ENCODE results near the gene SH2B3.

Gene SH2B3

DNA sequence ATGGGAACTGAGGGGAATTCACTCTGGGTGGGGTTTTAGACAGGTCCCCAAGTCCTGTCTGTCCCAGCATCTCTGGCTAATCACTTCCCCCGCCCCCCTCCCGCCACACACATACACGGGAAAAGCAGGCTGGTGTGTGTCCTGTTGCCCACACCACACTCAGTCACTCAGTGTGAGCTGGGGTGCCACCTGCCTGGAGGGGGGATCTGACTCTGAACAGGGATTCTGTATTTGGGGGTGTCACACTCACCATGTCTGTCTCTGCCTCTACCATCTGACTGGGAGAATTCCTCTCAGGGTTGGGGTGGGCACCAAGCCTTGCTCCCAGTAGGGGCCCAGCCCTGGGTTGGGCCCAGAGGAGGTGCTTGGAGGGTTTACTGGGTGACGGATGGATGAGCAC is 31.1 kb downstream of the SH2B3 start:
- TF ChIP-seq, protein P1, sequence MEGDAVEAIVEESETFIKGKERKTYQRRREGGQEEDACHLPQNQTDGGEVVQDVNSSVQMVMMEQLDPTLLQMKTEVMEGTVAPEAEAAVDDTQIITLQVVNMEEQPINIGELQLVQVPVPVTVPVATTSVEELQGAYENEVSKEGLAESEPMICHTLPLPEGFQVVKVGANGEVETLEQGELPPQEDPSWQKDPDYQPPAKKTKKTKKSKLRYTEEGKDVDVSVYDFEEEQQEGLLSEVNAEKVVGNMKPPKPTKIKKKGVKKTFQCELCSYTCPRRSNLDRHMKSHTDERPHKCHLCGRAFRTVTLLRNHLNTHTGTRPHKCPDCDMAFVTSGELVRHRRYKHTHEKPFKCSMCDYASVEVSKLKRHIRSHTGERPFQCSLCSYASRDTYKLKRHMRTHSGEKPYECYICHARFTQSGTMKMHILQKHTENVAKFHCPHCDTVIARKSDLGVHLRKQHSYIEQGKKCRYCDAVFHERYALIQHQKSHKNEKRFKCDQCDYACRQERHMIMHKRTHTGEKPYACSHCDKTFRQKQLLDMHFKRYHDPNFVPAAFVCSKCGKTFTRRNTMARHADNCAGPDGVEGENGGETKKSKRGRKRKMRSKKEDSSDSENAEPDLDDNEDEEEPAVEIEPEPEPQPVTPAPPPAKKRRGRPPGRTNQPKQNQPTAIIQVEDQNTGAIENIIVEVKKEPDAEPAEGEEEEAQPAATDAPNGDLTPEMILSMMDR (IDR thresholded peaks at IDR 0.05; ENCODE audit: insufficient read depth, low read length, poor library complexity, severe bottlenecking) = no peak
- TF ChIP-seq EZH2phosphoT487 (conservative IDR thresholded peaks at IDR 0.05; ENCODE audit: low read length) = no peak
- no peaks in the 10 kb centered on the region for H3K36me3 ChIP-seq (ENCODE audit: low read length)
- peak overlapping the region; percentile 56 for H3K27ac ChIP-seq (ENCODE audit: low read depth, low read length)
- no peaks in the 10 kb centered on the region for H3K9me3 ChIP-seq (ENCODE audit: insufficient read depth, low read length)
- H3F3A ChIP-seq (ENCODE audit: insufficient read depth) = peaks cover 17% of the 10 kb centered on the region
- no peak overlapping the region for H2AFZ ChIP-seq (ENCODE audit: low read depth, low read length, severe bottlenecking)
- no peak overlapping the region for H3K9ac ChIP-seq (ENCODE audit: low read length)
- peaks cover 4% of the 10 kb centered on the region; the same call in 1 of the 2 replicates for H4K20me1 ChIP-seq (ENCODE audit: low read depth, low read length)
- no peaks in the 10 kb centered on the region for H3K9me2 ChIP-seq (replicated peaks; ENCODE audit: insufficient read depth, low read length)
- H3K4me3 ChIP-seq (ENCODE audit: insufficient read depth, low read length, poor library complexity, severe bottlenecking) = no peak overlapping the region
- peaks cover 73% of the 10 kb centered on the region for H3K79me2 ChIP-seq (ENCODE audit: insufficient read depth, low read length)
- H3K27me3 ChIP-seq (ENCODE audit: low read length) = no peaks in the 10 kb centered on the region
- H3K4me2 ChIP-seq (ENCODE audit: low read depth, low read length, poor library complexity, severe bottlenecking) = no peak overlapping the region

DNA sequence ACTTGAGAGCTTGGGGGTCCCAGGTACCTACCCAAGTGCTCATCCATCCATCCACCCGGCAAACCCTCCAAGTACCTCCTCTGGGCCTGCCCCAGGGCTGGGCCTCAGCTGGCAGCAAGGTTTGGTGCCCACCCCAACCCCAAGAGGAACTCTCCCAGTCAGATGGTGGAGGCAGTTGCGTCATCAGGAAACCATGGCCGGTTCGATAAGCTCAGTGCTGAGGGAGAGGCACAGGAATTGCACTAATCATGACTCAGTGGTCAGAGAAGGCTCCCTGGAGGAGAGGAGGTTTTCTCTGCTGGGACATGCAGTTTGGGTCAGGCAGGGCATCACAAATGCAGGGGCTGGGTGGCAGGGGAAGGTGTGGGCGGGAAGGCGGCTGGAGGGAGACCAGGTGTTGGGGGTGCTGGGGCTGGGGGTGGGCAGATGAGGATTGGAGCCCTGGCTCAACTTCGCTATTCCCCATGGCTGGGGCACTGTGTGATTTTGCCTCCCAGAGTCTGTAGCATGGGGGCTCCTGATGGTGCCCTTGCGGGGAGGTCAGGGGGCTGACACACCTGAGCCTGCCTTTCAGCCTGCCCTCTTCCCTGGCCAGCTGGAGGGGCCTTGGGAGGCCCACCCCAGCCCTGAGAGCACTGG is 32.2 kb downstream of the SH2B3 start:
- Histone ChIP-seq H3K79me2 (ENCODE audit: insufficient read depth, low read length) (peaks cover 62% of the 10 kb centered on the region), H3K9ac (ENCODE audit: low read length) (peak overlapping the region; percentile 4; the same call in 1 of the 2 replicates), H3K27me3 (ENCODE audit: low read length) (no peaks in the 10 kb centered on the region), H4K20me1 (ENCODE audit: low read depth, low read length) (peaks cover 4% of the 10 kb centered on the region; the same call in 1 of the 2 replicates), H3K4me3 (ENCODE audit: insufficient read depth, low read length, poor library complexity, severe bottlenecking) (no peak overlapping the region), H3K9me3 (ENCODE audit: insufficient read depth, low read length) (no peaks in the 10 kb centered on the region), H3K4me2 (ENCODE audit: low read depth, low read length, poor library complexity, severe bottlenecking) (peak overlapping the region; percentile 15), H3F3A (ENCODE audit: insufficient read depth) (peaks cover 17% of the 10 kb centered on the region), H3K27ac (ENCODE audit: low read depth, low read length) (peak overlapping the region; percentile 56), H3K36me3 (ENCODE audit: low read length) (no peaks in the 10 kb centered on the region), H3K9me2 (replicated peaks; ENCODE audit: insufficient read depth, low read length) (no peaks in the 10 kb centered on the region), H2AFZ (ENCODE audit: low read depth, low read length, severe bottlenecking) (no peak overlapping the region)
- TF ChIP-seq, protein P1 (IDR thresholded peaks at IDR 0.05; ENCODE audit: insufficient read depth, low read length, poor library complexity, severe bottlenecking) = no peak
- TF ChIP-seq EZH2phosphoT487 (conservative IDR thresholded peaks at IDR 0.05; ENCODE audit: low read length) = no peak

DNA sequence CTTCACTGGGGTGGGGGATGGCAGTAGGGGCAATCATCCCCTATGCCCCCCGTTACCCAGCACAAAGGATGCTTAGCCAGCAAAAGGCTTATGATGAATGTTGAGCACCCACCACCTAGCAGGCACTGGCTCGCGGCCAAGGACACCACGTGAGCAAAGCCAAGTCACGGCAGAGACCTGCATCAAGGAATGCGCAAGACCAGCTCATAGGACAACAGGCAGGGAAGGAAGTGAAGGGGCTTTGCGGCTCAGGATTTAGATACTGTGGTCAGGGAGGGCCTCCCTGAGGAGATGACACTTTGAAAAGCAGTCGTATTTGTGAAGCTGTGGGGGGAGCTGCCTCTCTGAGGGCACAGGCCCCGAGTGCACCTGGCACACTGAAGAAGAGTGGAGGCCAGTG is 32.8 kb downstream of the SH2B3 start:
- no peaks in the 10 kb centered on the region for H3K36me3 ChIP-seq (ENCODE audit: low read length)
- H3K4me2 ChIP-seq (ENCODE audit: low read depth, low read length, poor library complexity, severe bottlenecking) = peak overlapping the region; percentile 14
- peak overlapping the region; percentile 4; the same call in 1 of the 2 replicates for H3K9ac ChIP-seq (ENCODE audit: low read length)
- TF ChIP-seq, protein P1 (IDR thresholded peaks at IDR 0.05; ENCODE audit: insufficient read depth, low read length, poor library complexity, severe bottlenecking) = no peak
- no peak for TF ChIP-seq EZH2phosphoT487 (conservative IDR thresholded peaks at IDR 0.05; ENCODE audit: low read length)
- H2AFZ ChIP-seq (ENCODE audit: low read depth, low read length, severe bottlenecking) = no peak overlapping the region
- no peaks in the 10 kb centered on the region for H3K9me3 ChIP-seq (ENCODE audit: insufficient read depth, low read length)
- peaks cover 21% of the 10 kb centered on the region for H3F3A ChIP-seq (ENCODE audit: insufficient read depth)
- peak overlapping the region; percentile 56 for H3K27ac ChIP-seq (ENCODE audit: low read depth, low read length)
- peaks cover 61% of the 10 kb centered on the region for H3K79me2 ChIP-seq (ENCODE audit: insufficient read depth, low read length)
- H4K20me1 ChIP-seq (ENCODE audit: low read depth, low read length) = peaks cover 4% of the 10 kb centered on the region; the same call in 1 of the 2 replicates
- no peaks in the 10 kb centered on the region for H3K9me2 ChIP-seq (replicated peaks; ENCODE audit: insufficient read depth, low read length)
- H3K4me3 ChIP-seq (ENCODE audit: insufficient read depth, low read length, poor library complexity, severe bottlenecking) = no peak overlapping the region
- no peaks in the 10 kb centered on the region for H3K27me3 ChIP-seq (ENCODE audit: low read length)

All from SU-DHL-6 (cell line).